HG03575 (cell line): ENCODE measurements around the gene SPATA2.

Source experiments
- ATAC-seq: cut with Tn5 transposase; IDR thresholded peaks from one replicate; pipeline ENCODE4 v1.9.1; 2021; ENCODE audit not compliant: unreplicated experiment, insufficient number of reproducible peaks, low FRiP score; ENCODE audit errors: extremely low read depth

The SPATA2 gene

DNA sequence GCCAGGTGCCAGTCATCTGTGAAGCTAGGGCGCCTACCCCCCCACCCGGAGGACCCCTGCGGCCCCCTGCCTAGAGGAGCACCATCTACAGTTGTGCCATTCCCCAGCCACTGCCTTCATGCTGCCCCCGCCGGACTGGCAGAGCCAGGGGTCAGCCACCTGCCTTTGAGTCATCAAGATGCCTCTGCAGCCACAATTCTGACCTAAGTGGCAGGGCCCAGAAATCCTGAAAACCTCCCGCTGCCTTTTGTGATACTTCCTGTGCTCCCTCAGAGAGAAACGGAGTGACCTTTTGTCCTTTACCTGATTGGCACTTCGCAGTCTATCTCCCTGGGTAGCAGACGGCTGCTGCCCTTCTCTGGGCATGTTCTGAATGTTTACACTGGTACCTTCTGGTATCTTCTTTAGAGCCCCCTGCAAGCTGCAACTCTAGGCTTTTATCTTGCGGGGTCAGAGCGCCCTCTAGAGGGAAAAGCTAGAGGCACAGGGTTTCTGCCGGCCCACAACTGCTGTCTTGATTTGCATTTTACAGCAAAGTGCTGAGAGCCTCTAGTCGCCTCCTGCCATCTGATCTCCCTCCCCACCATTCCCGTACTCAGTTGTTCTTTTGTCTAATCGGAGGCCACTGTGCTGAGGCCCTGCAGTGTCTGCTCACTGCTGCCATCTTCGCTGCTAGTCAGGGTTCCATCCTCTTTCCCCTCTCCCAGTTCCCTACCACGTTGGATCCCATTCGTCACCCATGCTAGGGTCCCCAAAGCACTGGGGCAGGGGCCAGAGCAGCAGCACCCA is 26.9 kb downstream of the SPATA2 start:
- no peak for ATAC-seq

DNA sequence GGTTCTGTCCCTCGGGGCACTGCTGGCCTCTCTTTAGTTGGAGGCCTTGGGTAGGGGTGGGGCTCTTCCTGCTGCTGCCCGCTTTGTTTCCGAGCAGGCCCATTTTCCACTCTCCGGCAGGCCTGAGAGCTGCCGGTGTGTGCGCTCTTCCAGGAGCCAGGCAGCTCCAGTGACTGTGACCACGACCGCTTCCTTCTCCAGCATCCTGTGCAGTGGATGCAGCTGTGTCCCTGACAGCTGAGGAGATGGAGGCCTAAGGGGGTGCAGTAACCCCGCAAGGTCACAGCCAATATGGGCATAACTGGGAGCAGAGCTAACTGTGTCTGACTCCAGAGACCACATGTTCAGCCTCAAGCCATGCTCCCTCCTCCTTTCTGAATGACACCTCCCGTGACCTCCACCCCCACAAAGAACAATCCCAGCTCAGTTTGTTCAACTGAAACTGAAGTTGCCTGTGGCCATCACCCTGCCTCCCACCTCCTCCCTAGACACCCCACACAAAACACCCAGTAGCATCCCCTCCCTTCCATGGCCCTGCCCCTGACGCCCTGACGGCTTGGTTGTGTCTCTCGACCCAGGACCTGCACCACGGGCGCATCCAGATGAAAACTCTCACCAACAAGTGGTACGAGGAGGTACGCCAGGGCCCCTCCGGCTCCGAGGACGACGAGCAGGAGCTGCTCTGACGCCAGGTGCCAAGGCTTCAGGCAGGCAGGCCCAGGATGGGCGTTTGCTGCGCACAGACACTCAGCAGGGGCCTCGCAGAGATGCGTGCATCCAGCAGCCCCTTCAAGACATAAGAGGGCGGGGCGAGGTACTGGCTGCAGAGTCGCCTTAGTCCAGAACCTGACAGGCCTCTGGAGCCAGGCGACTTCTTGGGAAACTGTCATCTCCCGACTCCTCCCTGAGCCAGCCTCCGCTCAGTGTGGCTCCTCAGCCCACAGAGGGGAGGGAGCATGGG is 27.8 kb downstream of the SPATA2 start:
- ATAC-seq = no peak

DNA sequence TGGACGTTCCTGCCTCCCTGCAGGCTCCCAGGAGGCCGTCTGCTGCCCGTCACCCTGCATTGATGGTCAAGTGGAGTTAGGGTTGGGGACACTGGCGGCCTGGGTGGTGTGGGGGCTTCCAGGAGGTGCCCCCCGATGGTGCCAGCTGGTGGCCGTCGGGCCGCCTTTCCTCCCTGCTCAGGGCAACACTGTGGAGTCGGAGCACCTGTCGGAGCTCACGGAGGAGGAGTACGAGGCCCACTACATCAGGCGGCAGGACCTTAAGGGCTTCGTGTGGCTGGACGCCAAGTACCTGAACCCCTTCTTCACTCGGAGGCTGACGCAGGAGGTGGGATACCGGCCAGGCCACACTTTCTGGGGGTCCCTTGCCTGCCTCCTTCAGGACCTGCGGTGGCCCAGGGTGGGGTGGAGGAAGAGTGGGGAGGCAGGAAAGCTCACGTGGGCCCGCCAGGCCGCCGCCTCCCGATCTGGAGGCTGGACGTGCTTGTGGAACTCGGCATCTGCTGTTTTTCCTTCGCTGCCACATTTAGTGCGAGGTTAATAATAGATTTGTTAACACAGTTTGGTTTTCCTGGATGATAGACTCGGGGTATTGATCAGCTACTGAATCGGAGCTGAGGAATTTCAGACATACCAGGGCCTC is 28.6 kb downstream of the SPATA2 start:
- ATAC-seq = no peak

DNA sequence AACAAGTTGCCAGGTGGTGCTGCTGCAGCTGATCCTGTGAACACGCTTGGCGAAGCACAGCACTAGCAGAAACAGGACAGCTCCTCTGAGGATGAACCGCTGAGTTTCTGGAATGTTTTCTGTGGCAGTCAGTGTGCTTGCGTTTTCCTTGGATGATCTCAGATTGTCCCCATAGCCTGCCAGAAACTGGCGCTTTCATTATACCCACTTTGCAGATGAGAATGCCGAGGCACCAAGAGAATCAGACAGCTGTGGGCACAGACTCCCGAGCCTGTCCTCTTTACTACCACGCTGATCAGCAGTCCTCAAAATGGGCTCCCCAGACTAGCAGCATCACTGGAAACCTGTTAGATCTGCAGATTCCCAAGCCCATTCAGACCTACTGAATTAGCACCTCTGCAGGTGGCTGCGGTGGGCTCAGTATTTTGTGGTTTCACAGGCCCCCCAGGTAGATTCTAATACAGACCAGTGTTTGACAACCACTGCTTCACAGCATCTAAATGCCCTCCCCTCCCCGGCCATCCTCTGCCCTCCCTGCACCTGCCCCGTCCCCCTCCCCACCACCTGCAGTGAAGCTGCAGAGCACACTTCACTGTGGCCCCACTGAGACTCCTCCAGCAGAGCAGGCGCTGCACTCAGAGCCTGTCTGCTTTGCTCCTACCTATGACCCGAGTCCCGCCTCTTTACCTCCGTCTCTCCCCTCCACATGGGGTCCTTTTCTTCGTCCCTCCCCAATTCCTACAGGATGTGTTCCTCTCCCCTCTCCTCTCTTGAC is 29.6 kb downstream of the SPATA2 start:
- ATAC-seq = no peak

DNA sequence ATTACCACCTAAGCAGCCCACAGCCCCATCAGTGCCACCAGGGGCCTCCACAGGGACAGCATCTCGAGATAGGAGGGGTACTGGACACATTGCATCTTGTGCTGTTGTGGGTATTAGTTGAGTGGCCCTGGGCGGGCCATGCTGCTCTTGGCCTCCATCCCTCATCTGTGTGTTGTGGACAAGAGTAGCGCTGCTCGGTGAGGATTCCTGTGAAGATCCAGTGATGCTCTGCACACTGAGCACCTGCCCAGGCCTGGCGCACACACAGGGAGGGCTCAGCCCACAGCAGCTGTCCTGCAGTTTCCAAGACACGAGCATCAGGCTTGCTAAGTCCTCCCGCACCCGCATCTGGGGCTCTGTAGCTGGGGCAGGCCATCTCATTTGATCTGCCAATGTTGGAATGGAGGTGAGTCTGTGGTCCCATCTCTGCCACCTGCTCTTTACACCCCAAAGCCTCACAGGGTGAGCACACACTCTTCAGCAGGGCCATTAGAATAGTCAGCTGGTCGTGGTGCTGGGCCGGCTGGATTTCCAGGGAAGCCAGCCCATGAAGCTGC is 32.0 kb downstream of the SPATA2 start:
- no peak for ATAC-seq

DNA sequence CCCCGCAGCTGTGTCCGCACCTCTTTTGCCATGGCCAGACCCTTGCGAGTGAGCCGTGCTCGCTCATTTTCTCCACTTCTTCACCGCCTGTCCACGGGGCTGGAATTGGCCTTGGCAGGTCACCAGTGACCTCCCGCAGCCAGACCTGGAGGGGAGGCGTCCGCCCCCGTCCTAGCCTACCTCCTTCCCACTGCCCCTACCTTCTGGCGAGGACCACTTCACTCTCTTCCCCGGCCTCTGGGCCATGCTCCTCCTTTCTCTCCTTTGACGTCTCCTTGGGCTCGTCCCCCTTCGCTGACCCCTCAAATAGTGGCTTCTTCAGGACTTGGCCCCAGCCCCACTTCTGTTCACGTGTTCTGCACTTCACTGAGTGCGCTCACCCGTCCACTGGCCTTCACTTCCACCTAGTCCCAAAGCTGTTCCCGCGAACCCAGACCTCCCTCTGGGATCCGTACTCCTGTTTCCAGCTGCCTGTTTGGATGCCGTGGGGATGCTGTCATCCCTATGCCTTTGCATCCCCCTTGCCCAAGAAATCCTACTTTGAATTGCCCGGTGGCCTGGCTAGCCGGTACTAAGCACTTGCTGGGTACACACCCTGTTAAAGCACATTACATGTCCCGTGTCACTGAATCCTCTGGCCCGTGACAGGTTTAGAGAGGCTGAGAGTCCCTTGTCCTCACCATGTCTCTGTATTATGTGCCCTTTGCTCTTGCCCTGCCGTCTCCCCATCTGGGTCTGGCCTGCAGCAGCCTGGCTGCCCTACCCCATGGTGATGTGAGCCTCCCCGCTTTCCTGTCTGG is 33.0 kb downstream of the SPATA2 start:
- no peak for ATAC-seq

DNA sequence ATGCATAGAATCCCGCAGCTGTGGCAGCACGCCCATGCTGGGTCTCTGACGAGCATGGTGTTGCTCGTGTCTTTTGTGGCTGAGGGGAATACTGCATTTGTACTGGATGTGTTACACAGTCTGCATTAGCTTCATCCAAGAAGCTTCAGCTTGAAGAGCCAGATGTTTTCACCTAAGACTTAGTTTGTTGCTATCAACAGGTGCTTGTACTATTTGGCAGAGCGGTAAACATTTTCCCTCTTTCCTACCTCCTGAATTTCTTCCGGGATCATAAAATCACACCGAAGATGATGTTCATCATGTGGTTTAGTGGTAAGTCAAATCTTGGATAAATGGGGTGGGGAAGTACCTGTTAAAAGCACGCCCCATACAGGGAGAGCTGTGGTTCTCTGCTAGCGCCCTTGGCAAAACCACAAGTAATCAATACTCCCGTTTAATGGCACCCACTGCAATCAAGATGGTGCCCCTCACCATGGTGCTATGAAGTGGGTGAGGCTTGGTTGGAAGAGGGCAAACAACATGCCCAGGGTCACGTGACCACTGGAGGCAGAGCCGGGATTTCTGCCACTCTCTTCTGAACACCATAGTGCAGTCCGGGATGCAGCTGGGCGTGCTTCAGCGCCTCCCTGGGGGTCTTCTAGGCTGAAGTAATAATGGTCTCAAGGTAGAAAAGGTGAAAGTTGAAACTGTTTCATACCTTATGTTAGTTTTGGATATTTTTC is 34.4 kb downstream of the SPATA2 start:
- no peak for ATAC-seq

DNA sequence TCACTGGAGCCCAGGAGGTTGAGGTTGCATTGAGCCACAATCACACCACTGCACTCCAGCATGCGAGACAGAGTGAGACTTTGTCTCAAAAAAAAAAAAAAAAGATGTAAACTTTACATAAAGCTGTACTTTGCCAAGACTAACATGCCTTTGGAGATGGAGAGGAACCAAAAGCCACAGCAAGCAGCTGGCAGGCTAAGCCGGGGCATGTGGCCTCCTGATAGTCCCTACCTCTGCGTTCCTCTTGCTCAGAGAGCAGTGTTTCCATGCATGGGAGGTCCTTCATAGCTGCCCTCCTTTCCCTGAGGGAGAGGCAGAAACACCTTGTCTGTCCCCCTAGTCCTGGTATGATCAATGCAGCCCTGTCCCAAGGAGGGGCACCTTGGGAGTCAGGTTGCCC is 35.2 kb downstream of the SPATA2 start:
- ATAC-seq = no peak

DNA sequence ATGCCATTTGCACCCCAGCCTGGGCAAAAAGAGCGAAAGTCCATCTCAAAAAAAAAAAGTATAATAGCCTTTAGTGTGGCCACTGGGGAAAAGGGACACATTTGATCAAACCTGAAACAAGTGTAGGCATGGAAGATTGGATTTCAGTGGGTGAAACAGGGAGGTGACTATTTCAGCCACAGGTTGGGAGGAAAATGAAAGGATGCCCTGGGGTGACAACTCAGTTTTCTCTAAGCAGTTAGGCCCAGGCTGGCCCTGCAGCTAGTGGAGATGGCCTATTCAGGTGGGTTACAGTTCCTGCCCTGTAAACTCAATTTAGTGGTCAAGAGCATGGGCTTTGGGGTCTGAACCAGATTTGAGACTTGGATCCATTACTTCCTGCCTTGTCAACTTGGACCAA is 36.4 kb downstream of the SPATA2 start:
- no peak for ATAC-seq

DNA sequence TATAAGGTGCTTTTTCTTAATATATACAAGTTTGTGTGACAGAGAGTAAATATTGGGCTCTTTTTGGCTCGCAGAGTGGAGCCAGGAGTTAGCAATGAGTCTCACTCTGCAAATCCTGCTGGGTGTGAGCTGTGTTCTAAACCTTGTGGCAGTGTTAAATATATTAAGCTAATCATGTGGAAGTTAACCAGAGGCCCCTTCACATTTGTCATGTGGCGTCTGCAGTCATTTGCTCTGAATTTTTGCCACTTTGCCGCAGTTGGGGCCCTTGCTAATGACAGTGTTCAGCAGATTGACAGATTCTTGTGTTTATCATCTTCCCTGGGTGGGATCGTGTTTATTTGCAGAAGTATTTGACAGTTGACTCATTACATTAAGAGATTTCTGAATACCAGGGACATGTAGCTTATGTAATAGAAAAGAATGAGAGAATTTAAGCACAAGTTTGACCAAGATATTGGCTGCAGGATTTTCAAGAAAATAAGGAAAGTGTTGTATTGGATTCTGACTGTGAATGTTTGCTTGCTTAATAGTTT is 37.9 kb downstream of the SPATA2 start:
- no peak for ATAC-seq

DNA sequence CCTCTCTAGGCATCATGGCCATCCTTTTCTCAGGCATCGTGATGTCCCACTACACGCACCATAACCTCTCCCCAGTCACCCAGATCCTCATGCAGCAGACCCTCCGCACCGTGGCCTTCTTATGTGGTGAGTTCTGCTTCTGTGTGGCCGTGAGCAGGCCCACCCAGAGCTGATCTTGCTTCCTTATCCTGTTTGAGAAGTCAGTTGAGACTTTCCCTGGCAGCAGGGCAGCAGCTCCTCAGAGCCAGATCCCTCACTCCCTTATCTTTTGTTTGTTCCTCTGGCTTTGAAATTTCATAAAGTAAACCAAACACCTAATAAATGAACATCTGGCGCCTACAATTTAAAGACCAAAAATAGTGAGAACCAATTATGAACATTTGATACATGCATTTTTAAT is 40.6 kb downstream of the SPATA2 start:
- no peak for ATAC-seq

DNA sequence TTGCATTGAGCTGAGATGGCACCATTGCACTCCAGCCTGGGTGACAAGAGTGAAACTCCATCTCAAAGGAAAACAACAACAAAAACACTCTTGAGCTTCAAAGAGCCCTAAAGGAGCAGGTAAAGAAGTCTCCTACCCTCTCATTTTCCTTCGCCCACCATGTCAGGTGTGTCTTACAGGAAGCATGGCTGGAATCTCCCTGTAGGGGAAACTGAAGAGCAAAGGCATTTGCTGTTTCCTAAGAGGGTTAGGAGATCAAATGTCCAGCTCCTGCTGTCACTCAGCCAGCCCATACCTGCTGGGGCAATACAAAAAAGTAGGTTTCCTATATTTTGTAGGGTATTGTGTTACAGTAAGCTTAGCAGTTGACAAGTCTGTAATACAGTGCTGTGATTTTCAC is 43.3 kb downstream of the SPATA2 start:
- ATAC-seq = no peak

DNA sequence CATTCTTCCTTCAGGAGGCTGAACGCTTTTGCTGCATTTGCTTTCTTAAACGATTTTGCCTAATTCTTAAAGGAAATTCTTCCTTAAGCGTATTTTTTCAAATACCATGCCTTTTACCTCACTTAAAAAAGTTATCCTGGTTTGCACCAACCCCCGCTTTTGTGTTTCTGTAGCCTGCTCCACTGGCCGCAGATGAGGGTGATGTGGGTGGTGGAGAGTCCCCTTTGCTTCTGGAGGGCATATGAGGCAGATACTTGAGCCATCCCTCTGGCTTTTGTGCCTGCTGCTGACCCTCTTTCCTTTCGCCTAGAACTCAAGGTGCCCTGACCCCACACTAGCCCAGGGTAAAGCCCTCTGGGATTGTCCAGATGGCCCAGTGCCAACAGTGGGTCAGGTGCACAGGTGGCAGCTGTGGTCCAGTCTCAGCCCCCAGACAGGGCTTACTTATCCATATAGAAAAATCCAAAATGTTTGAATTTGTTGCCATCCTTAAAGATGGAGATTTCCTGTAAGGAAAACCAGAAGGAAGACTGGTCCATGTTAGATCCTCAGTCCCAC is 43.9 kb downstream of the SPATA2 start:
- no peak for ATAC-seq

DNA sequence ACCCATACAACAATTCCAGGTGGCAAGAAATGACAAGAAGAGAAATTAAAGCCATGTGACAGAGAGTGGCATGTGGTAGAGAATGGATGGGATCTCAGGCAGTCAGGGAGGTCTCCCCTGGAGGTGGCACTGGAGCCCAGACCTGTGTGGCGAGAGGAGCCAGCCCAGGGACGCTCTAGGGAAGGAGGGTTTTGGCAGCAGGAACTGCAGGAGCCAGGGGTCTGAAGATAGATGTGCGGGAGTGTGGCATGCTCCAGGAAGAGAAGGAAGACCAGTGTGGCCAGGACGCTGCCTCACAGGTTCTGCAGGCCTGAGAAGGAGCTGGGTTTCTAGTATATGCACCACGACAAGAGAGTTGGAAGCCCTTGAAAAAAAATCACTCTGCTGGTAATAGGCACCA is 45.1 kb downstream of the SPATA2 start:
- no peak for ATAC-seq

DNA sequence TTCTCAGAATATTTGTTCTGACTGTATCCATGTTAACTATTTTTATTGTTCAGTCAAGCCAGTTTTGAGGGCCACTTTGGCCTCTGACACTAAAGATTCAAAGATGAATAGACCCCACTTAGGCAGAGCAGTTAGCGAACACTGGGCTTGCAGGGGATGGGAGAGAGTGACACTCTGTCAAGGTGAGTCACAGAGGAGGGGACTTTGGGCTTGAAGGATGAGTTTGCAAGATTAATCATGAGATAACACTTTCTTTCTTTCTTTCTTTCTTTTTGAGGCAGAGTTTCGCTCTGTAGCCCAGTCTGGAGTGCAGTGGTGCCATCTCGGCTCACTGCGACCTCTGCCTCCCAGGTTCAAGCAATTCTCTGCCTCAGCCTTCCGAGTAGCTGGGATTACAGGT is 46.4 kb downstream of the SPATA2 start:
- no peak for ATAC-seq

DNA sequence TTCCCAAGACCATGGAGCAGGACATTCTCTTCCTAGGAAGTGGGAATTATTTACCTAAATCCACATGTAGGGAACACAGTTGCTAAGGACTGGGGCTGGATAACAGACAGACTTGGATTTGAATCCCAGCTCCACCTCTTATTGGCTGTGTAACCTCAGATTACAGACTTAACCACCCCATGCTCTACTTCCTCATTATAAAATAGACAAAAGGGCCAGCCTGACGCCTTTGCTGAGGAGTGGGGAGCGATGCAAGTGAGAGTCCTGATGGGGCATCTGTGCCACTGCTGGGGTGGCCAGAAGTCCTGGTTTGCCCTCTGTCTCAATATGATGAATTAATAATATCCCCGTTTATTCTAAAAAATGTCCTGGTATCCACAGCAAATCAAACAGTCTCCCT is 46.8 kb downstream of the SPATA2 start:
- ATAC-seq = no peak
